RCC 7860 (cell line): Measurements from ENCODE around the gene LRP8.
A peak's percentile ranks its signal among the peaks of the same experiment; 100 is the strongest.
"Not testable (repeated sequence)": the region's sequence is repeated elsewhere in the genome, so short reads cannot be mapped to it uniquely, and the experiment has no call there.

ENCODE experiments used
- DNase-seq: peaks from one replicate; pipeline ENCODE4 v3.0.0-alpha.2; 2015; ENCODE audit warnings: low spot score
- FAIRE-seq: peaks from 2 replicates; lab custom pipeline; 2012; peaks lifted over from hg19 to GRCh38; lab: Jason Lieb, UNC

LRP8 gene

GRCh38 chr1:53220962-53221286 is 106.9 kb downstream of the LRP8 start:
- DNase-seq (no peak), FAIRE-seq (no peak)

- FAIRE-seq: peak; percentile 77
- DNase-seq: peak; percentile 86
Measured at GRCh38 chr1:53220171-53220961, 107.5 kb downstream of the LRP8 start, which contains the start of gene CZIB. TSS of gene CZIB (minus strand) at chr1:53220634. CDS start at chr1:53220575, 59 bp downstream.

GRCh38 chr1:53219711-53220110 is 108.2 kb downstream of the LRP8 start:
- FAIRE-seq (no peak), DNase-seq (no peak)

- no peak for FAIRE-seq
- no peak for DNase-seq
Measured at GRCh38 chr1:53218201-53218600, 109.7 kb downstream of the LRP8 start.

- no peak for FAIRE-seq
- DNase-seq: no peak
Measured at GRCh38 chr1:53214376-53214940, 113.4 kb downstream of the LRP8 start.

GRCh38 chr1:53210954-53211353 is 116.9 kb downstream of the LRP8 start:
- no peak for DNase-seq
- no peak for FAIRE-seq

- FAIRE-seq: no peak
- no peak for DNase-seq
Measured at GRCh38 chr1:53210352-53210751, 117.5 kb downstream of the LRP8 start.

GRCh38 chr1:53207726-53208125 is 120.1 kb downstream of the LRP8 start:
- DNase-seq (no peak), FAIRE-seq (no peak)

GRCh38 chr1:53206735-53207379 is 121.0 kb downstream of the LRP8 start:
- FAIRE-seq (no peak), DNase-seq (no peak)

GRCh38 chr1:53206083-53206685 is 121.7 kb downstream of the LRP8 start:
- FAIRE-seq, DNase-seq: not testable (repeated sequence)

- not testable (repeated sequence) for FAIRE-seq, DNase-seq
Measured at GRCh38 chr1:53205496-53205895, 122.4 kb downstream of the LRP8 start.

GRCh38 chr1:53203466-53203865 is 124.4 kb downstream of the LRP8 start:
- no peak for DNase-seq

GRCh38 chr1:53198241-53198651 is 129.6 kb downstream of the LRP8 start:
- FAIRE-seq (no peak), DNase-seq (no peak)

More at GRCh38 chr1:53203466-53203865, 124.4 kb downstream of the LRP8 start:
- FAIRE-seq: no peak

- no peak for DNase-seq
- no peak for FAIRE-seq
Measured at GRCh38 chr1:53197291-53198200, 130.3 kb downstream of the LRP8 start.

- FAIRE-seq: peak; percentile 65
Measured at GRCh38 chr1:53196485-53197290, 131.2 kb downstream of the LRP8 start, which contains the start of gene CPT2. TSS of gene CPT2 (plus strand) at chr1:53196824. CDS start at chr1:53196944, 120 bp downstream.

GRCh38 chr1:53196017-53196484 is 131.8 kb downstream of the LRP8 start:
- DNase-seq (peak; percentile 11), FAIRE-seq (no peak)

More at GRCh38 chr1:53196485-53197290, 131.2 kb downstream of the LRP8 start, which contains the start of gene CPT2:
- peak; percentile 85 for DNase-seq

GRCh38 chr1:53195246-53196016 is 132.4 kb downstream of the LRP8 start:
- FAIRE-seq (no peak), DNase-seq (no peak)
